Erythroblast (primary cell): ENCODE results near the gene TRPC4.

ENCODE experiments used
- GATA1 ChIP-seq: IDR thresholded peaks from 2 replicates; pipeline ENCODE4 v1.6.1; 2011; ENCODE audit warnings: low read depth, mild to moderate bottlenecking, control low read depth, low read length, moderate library complexity
- POLR2A ChIP-seq: IDR thresholded peaks from 2 replicates; pipeline ENCODE4 v1.6.1; 2011; ENCODE audit warnings: mild to moderate bottlenecking, low read length

DNA sequence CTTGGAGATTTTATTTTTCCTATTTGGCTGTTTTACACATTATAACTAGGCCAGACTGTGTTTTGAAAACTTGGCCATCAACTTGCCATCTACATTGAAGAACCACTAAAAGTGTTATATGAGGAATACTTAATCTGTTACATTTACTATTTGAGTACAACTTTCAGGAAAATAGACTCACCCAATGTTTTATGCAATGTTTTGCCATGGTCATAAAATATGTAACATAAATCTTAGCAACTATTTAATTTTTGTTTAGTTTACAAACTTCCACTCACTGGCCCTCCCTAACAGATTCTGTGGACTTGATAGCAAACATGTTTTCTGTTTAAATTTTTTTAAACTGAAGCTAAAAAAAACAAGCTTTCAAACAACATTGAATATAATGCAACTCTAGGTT lies 23.7 kb upstream of the TRPC4 start:
- TF ChIP-seq POLR2A (no peak), GATA1 (no peak)
